Head of caudate nucleus (tissue), 42 donors: ENCODE measurements around the gene TRPC4AP.
"Not testable (repeated sequence)": the region's sequence is repeated elsewhere in the genome, so short reads cannot be mapped to it uniquely, and the experiment has no call there.

Experiments
- DNase-seq, 42 donors: peaks; one replicate each; pipeline versions ENCODE4 v3.0.0 to v3.0.0-alpha.2; 2020 to 2021; ENCODE audit warnings: mixed read lengths in 7 of 42
- intact Hi-C: fragments of 100-400 bp; cut with DNase I; formaldehyde crosslinking; loops from one replicate; pipeline ENCODE4 v1.15.0; 2022

TRPC4AP gene

GRCh38 chr20:35092524-35093266, at the start of gene TRPC4AP:
TRPC4AP (minus strand) TSS chr20:35092807; CDS start chr20:35092781, 26 bp downstream.
- intact Hi-C loops = loop anchor here (5.0 to 10.0 kb wide), 4 partner anchors 48 to 220 kb away; partner anchors contain the start of genes EDEM2, GGT7, GSS and MYH7B
- peak; percentile 69 to 96 (median 90) for DNase-seq

- intact Hi-C loops = no loop called here
- DNase-seq = no peak
Observed at GRCh38 chr20:35135867-35136586, 43.4 kb upstream of the TRPC4AP start.

- intact Hi-C loops = no loop called here
- no peak for DNase-seq
Observed at GRCh38 chr20:35134880-35135279, 42.3 kb upstream of the TRPC4AP start.

GRCh38 chr20:35134472-35134871, 41.9 kb upstream of the TRPC4AP start:
- DNase-seq = no peak
- intact Hi-C loops = no loop called here

GRCh38 chr20:35133735-35134134, 41.1 kb upstream of the TRPC4AP start:
- no peak for DNase-seq
- intact Hi-C loops = no loop called here

GRCh38 chr20:35133031-35133430, 40.4 kb upstream of the TRPC4AP start:
- DNase-seq = no peak
- intact Hi-C loops = no loop called here

GRCh38 chr20:35131934-35132333, 39.3 kb upstream of the TRPC4AP start:
- no peak for DNase-seq
- intact Hi-C loops = no loop called here

- no peak for DNase-seq
- intact Hi-C loops = no loop called here
Observed at GRCh38 chr20:35129647-35130069, 37.1 kb upstream of the TRPC4AP start.

GRCh38 chr20:35125753-35126152, 33.1 kb upstream of the TRPC4AP start:
- no peak for DNase-seq
- intact Hi-C loops = no loop called here

GRCh38 chr20:35122756-35123405, 30.3 kb upstream of the TRPC4AP start:
- intact Hi-C loops = no loop called here
- DNase-seq = no peak

GRCh38 chr20:35121186-35121585, 28.6 kb upstream of the TRPC4AP start:
- DNase-seq = no peak
- intact Hi-C loops = no loop called here

- intact Hi-C loops = no loop called here
- DNase-seq = no peak
Observed at GRCh38 chr20:35120012-35120701, 27.6 kb upstream of the TRPC4AP start.

- intact Hi-C loops = no loop called here
Observed at GRCh38 chr20:35117629-35118028, 25.0 kb upstream of the TRPC4AP start.

GRCh38 chr20:35117196-35117595, 24.6 kb upstream of the TRPC4AP start:
- DNase-seq = no peak
- intact Hi-C loops = no loop called here

More at GRCh38 chr20:35117629-35118028, 25.0 kb upstream of the TRPC4AP start:
- no peak for DNase-seq

- intact Hi-C loops = no loop called here
- DNase-seq = no peak
Observed at GRCh38 chr20:35116258-35116657, 23.7 kb upstream of the TRPC4AP start.

- intact Hi-C loops = no loop called here
Observed at GRCh38 chr20:35115606-35116005, 23.0 kb upstream of the TRPC4AP start.

GRCh38 chr20:35112276-35112675, 19.7 kb upstream of the TRPC4AP start:
- intact Hi-C loops, DNase-seq: not testable (repeated sequence)

More at GRCh38 chr20:35115606-35116005, 23.0 kb upstream of the TRPC4AP start:
- DNase-seq = no peak

GRCh38 chr20:35111141-35111888, 18.7 kb upstream of the TRPC4AP start:
- intact Hi-C loops = no loop called here
- DNase-seq = no peak

- intact Hi-C loops = no loop called here
- no peak for DNase-seq
Observed at GRCh38 chr20:35108921-35109320, 16.3 kb upstream of the TRPC4AP start.
